ENCODE results near the gene HEPHL1.
"Not testable (repeated sequence)": the region's sequence is repeated elsewhere in the genome, so short reads cannot be mapped to it uniquely, and the experiment has no call there.

The HEPHL1 gene, protein sequence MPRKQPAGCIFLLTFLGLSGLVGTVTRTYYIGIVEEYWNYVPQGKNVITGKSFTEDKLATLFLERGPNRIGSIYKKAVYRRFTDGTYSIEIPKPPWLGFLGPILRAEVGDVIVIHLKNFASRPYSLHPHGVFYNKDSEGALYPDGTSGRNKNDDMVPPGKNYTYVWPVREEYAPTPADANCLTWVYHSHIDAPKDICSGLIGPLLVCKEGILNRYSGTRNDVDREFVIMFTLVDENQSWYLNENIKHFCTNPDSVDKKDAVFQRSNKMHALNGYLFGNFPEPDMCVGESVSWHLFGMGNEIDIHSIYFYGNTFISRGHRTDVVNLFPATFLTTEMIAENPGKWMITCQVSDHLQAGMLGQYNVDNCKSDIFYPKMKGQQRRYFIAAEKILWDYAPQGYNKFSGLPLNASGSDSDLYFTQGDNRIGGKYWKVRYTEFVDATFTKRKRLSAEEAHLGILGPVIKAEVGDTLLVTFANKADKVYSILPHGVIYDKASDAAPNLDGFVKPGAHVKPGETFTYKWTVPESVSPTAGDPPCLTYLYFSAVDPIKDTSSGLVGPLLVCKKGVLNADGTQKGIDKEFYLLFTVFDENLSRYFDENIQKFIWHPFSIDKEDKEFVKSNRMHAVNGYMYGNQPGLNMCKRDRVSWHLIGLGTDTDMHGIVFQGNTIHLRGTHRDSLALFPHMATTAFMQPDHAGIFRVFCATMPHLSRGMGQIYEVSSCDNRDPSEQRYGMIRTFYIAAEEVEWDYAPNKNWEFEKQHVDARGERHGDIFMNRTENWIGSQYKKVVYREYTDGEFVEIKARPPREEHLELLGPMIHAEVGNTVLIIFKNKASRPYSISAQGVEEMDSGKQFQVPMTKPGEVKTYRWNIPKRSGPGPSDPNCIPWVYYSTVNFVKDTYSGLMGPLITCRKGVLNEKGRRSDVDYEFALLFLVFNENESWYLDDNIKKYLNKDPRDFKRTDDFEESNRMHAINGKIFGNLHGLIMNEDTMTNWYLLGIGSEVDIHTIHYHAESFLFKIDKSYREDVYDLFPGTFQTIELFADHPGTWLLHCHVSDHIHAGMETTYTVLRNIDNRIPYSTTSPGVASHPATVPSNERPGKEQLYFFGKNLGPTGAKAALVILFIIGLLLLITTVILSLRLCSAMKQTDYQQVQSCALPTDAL

DNA sequence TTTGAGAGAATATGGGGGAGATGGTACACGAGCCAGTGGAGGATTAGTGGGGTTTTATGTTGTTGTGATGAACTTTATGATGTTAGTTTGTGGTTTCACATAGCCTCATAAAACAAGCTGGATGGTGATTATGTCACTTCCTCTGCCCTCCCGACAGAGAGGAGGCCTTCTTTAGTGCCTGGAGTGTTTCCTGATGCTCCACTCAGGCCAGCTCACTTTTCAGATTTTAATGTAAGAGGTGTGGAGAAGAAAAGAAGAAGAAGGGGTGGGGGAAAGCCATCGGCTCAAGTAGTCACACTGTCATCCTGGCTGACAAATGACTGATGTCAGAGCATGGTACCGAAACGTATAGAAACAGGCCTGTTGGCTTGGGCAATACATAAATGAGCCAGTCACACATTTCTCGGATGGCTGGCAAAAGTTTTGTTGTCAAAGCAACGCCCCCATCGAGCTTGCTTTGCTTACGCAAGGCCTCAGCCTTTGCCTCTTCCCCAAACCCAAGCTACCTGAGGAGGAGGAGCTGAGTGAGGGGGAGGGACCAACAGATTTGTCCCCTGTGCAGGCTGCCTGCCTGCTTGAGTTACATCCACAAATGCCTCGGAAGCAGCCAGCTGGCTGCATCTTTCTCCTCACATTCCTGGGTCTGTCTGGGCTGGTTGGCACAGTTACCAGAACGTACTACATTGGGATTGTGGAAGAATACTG lies at the start of gene HEPHL1:
Gene HEPHL1, plus strand, starts transcription at position 578 of the 705 bp plus-strand sequence. Its CDS starts 15 bp downstream, at position 593.
- DNase-seq (ENCODE audit: low read depth), result peak; percentile 64

DNA sequence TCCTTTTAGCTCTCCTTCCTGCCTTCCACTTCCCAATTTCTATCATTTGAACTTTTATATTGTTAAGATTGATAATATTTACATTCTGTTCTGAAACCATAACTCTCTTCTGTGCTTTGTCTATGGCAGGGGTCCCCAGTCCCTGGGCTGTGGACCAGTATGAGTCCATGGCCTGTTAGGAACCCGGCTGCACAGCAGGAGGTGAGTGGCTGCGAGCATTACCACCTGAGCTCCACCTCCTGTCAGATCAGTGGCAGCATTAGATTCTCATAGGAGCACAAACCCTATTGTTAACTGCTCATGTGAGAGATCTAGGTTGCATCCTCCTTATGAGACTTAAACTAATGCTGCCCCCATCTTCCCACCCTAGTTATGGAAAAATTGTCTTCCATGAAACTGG lies 48.4 kb upstream of the HEPHL1 start:
- no peak for DNase-seq (ENCODE audit: low read depth)

DNA sequence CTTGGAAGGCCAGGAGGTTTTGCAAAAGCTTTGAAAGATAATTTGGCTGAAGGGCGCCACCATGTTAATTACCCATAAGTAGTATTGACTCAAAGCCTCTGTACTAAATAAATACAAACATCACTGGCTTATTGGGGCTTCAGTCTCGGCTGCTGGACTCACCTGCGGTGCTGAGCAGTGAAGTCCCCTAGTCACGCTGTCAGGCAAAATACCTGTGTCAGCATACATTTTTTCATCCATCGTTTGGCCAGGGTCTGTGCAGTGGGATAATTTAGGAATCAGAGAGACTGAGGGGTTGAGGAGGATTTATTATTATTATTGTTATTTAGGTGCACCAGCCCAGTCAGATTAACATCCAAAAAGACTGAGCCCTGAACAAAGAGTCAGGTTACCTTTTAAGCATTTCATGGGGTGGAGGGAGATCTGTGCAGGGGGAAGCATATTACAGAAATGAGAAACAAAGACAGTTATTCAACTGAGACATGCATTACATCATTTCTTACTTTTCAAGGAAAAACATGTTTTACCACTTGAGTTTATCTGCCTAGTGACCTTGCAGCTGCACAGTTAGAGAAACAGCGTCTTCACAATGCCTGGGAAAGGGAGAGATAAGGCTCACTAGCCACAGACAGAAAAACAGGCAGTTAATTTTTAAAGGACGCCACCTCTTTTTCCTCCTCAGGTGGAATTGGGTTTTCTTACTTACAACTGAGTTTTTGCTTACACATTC lies 47.7 kb upstream of the HEPHL1 start:
- not testable (repeated sequence) for DNase-seq (ENCODE audit: low read depth)

DNA sequence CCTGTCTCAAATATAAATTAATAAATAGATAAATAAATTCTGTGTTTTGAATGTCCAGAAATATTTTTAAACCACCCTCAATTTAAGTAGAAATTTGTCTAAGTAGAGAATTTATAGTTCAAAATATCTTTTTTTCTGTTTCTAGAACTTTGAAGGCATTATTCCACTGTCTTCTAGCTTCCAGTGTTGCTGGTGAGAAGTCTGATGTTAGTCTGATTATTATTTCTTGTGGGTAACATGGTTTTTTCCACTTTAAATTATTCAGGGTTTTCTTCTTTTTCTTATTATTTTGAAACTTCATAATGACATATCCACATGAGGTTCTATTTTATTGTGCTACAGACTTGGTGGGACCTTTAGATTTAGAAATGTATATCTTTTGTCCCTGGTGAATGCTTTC lies 46.4 kb upstream of the HEPHL1 start:
- no peak for DNase-seq (ENCODE audit: low read depth)

DNA sequence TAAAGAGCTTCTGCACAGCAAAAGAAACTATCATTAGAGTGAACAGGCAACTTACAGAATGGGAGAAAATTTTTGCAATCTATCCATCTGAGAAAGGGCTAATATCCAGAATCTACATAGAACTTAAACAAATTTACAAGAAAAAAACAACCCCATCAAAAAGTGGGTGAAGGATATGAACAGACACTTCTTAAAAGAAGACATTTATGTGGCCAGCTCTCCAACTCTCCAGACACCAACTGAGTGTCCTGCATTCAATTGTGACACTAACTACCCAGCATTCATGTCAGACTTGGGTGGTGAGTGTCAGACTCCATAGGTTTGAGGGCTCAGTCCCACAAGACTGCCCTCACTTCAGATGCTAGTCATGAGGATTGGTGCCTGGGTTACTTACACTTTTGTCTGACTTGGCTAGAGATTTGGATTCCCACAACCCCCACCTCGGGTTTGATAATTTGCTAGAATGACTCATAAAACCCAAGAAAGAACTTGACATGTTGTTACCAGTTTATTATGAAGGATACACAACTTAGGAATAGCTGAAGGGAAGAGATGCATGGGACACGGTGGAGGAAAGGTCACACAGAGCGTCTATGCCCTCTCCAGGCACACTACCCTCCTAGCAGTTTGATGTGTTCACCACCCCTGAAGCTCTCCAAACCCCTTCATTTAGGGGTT lies 44.4 kb upstream of the HEPHL1 start:
- DNase-seq (ENCODE audit: low read depth), result not testable (repeated sequence)

DNA sequence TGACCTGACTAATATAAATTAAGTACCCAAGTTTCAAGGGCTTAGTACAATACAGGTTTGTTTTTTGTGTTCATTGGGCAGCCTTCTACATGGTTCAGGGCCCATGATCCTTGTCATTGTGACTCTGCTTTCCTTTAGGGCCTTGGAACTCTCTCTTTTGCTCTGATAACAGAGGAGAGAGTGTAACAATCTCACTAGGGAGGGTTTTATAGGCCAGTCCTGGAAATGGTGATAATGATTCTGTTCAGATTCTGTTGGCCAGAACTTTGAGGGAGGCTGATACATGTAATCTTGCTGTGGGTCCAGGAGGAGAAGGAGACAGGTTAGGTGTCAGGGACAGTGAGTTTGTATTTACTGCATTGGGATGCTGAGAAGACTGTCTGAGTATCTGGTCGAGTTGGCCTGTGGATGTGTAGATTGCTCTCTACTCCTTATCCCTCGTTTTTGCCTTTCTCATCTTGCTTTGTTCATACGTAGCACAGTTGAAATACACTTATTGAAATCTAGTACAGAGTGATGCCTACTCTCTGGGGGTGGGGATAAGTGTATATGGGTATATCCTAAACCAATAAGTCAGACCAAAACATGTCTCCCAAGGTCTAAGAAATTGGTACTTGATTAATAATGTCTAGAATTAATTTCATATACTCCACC lies 37.5 kb upstream of the HEPHL1 start:
- DNase-seq (ENCODE audit: low read depth), result no peak

DNA sequence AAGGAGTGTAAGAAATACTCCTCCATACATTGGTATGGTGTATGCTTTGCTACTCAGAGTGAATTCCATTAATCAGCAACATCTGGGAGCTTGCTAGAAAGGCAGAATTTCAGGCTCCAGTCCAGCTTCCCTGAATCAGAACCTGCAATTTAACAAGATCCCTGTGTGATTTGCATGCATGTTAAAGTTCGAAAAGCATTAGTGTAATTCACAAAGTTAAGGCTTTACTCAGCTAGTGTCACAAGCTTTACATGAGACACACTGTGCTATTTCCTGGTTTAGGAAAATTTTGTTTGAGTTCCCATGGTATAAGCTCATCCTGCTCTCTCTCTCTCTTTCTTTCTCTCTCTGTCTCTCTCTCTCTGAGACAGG lies 37.0 kb upstream of the HEPHL1 start:
- peak; percentile 25 for DNase-seq (ENCODE audit: low read depth)

DNA sequence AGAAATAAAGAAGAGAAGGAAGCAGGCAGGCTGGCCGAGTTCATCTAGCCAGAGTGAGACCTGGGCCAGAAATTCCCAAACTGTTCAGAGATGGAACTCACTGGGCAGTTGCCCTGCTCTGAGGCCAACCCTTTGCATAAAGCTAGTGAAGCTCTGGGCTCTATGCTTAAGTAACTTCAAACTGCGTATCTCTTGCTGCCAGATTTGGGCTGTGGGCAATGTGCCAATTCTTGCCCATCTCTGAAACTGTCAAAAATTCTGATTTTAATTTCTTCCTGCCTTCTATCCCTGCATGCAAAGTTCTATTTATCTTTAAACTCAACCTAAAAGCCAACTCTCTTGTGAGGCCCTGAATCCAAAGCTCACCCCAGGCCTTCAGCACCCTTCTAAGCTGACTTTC lies 36.2 kb upstream of the HEPHL1 start:
- no peak for DNase-seq (ENCODE audit: low read depth)

DNA sequence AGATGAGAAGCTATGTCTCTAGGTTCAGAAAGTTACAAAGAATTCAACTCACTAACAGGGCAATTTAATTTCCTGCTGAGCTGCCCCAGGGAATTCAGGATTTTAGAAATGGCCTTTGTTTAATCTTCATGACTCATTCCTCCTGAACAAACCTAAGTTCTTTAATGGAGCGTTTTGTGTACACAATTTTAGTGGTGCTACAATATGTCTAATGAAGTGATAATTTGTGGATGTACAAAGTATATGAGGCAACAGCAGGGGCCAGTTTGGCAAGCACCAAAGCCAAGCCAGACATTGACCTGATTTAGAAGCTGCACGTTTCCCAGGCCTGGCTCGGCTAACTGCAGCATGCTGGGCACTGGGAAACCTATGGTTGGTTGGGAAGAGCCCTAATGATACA lies 34.4 kb upstream of the HEPHL1 start:
- peak; percentile 43 for DNase-seq (ENCODE audit: low read depth)

DNA sequence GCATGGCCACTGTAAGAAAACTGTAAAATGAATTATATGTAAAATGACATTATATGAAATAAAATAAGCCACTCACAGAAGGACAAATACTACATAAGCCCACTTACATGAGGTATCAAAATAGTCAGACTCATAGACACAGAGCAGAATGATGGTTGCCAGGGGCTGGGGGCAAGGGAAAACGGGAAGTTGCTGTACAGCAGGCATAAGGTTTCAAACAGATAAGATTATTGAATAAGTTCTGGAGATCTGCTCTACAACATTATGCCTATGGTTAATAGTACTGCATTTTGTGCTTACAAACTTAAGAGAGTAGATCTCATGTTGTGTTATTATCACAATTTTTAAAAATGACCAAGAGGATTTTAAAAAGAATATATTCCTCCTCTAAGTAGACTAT lies 32.7 kb upstream of the HEPHL1 start:
- no peak for DNase-seq (ENCODE audit: low read depth)

DNA sequence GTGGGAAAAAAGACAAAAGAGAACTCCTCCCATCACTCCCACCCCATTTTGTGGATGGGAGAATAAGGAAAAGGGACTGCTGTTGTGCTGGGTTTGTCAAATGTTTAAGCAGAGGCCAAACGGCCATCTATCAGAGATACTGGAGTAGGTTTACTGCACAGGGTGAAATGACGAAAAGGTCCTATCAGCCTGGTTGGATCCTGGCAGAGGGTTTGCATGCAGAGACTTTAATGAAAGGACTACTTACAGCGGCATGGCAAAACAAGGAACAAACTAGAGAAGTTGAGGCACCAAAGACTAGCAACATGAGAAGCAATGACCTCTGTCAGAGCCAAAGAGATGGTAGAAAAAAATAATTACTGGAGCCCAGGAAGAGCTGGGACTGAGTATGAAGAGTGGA lies 32.2 kb upstream of the HEPHL1 start:
- DNase-seq (ENCODE audit: low read depth), result no peak

DNA sequence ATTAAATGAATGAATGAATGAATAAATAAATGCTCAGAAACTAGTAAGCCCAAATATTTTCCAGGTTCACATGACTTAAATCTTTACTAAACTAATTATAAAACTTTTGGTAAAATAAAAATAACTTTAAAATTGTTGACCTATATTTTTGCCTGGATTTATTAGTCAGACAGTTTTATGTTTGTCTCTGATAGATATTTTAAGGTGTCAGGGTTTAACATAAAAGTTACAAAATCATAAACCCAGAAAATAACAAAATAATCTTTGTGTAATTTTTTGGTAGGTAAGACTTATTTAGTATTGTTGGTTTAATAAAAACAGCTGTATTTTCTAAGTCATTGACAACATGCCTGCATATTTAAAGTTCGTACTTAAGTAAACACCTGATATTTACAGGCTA lies 27.4 kb upstream of the HEPHL1 start:
- no peak for DNase-seq (ENCODE audit: low read depth)

DNA sequence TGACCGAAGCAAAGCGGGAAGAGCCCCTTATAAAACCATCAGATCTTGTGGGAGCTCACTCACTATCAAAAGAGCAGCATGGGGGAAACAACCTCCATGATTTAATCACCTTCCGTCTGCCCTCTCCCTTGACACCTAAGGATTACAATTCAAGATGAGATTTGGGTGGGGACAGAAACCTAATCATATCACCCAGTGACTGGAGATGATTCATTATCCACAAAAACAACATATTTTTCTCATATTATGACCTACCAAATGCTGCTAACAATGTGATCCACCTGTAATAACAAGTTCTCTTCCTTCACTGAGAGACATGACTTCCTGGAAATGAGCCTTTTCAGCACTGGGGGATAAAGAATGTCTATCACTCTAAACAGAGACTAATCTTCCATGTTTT lies 23.4 kb upstream of the HEPHL1 start:
- no peak for DNase-seq (ENCODE audit: low read depth)

DNA sequence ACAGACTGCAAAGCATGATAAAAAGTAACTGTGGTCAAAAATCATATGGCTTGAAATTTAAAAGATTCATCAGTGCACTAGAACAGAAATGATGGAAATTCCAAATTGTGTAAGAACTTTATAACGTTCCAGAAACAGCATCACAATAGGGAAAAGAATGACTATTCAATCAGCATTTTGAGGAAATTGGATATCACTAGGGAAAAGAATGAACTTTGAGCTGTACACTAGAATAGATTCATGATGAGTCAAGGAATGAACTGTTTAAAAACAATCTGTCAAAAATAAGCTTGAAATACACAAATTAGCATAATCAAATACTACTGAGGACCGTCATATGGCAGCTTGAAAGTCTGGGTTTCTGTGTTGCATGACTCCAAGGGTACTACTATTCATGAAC lies 20.5 kb upstream of the HEPHL1 start:
- DNase-seq (ENCODE audit: low read depth), result peak; percentile 38

DNA sequence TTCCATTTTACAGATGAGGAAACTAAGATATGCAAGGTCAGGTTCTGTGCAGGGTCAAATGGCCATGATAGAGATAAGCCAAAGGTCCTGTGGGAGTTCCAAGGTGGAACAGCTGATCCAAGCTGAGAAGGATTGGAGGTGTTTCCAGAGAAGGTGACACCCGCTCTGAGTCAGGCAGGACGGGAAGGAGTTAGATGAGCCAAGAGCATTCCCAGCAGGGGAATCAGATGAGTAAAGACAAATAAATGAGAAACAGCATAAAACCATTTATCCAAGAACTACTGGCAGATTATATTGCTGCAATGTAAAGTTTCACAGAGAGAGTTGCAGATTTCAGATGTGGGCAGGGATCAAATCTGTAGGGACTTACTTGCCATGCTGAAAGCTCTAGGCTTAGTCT lies 18.9 kb upstream of the HEPHL1 start:
- DNase-seq (ENCODE audit: low read depth), result peak; percentile 65

DNA sequence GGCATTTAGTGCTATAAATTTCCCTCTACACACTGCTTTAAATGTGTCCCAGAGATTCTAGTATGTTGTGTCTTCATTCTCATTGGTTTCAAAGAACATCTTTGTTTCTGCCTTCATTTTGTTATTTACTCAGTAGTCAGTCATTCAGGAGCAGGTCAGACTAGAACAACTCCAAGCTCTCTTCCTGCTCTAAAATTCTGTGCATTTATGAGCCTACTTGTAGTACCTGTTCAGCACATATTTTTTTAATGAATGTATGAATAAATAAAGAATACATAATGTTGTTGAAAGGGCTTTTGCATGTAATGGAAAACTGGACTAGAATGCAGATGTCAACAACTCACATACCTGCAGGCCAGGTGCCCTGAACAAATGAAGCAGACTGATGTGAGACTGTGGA lies 13.7 kb upstream of the HEPHL1 start:
- no peak for DNase-seq (ENCODE audit: low read depth)

DNA sequence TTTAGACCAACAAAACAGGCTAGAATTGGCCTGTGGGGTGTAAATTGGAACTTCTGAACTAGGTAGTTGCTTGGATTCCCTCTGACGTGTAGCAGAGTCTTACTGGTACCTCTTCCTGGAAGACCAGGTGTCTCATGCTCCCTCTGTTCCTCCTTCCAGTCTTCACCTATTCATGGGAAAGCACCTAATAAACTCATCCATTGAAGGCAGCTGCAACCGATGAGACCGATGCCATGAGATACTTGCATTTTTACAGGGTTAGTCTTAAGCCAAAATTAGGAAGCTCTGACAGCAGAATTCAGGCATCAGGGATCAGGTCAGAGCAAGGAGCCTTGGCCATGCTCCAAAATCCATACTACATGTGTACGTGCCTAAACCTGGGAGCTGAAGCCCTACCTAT lies 13.2 kb upstream of the HEPHL1 start:
- DNase-seq (ENCODE audit: low read depth), result no peak

DNA sequence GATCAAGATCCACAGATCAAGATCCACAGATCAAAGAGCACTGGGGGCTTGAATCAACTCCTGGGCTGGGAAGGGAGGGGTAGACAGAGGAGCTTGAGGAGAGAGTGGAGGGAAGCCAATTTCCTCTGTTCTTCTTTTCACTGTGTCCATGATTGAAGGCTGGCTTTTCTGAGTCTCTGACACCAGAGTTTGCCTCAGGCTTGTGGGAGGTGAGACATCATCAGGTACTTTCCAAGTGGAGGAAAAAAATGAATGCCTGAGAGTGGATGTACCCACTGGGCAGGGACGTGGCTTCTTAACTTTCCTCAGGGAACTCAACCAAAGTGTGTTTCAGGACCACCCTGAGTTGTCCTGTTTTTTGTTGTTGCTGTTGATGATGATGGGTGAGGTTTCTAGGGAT lies 11.0 kb upstream of the HEPHL1 start:
- no peak for DNase-seq (ENCODE audit: low read depth)

DNA sequence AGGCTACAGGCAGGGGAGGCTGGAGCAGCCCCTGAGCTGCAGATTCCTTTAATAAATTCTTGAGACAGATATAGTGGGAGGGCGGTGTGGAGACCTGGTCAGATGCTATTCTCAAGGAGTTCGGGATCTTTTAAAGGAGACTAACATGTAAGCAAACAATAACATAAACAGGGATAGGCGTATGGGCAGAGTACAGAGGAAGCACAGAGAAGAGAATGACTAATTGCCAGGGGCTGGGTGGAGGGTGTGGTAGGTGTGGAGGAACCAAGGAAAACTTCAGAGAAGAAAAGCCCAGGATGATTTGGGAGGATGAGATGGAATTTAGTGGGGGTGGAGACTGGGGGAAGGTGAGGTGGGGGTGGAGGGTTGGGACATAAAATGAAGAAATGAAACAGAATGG lies 9.7 kb upstream of the HEPHL1 start:
- peak; percentile 41 for DNase-seq (ENCODE audit: low read depth)

DNA sequence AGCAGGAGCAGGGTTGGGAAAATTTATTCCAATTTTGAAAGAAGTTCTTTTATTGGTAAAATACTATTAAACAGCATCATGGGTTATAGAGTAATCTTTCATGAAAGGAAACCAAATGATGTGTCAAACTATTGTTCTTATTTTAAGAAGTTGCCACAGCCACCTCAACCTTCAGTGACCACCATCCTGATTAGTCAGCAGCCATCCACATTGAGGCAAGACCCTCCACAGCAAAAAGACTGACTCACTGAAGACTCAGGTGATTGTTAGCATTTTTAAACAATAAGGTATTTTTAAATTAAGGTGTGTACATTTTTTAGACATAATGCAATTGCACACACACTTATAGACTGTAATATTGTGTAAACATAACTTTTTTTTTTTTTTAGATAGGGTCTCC lies 3.7 kb upstream of the HEPHL1 start:
- peak; percentile 86 for DNase-seq (ENCODE audit: low read depth)
